OCI-LY7 (cell line): ENCODE results near the gene ZBTB20. TPM values are rescaled to one million over a fixed set of nuclear protein-coding genes. Genes with fewer than 3 reads are reported as not detected.

Experiments used
- BruUV-seq: library from RNA; stranded (reverse); fragments of 400-500 nt; replicated peaks from 2 replicates; lab custom pipeline; 2021; lab: Mats Ljungman, UMichigan
- CTCF ChIA-PET: fragments of 300-600 bp; sonication (Branson Sonifier 250); formaldehyde crosslinking; loops from one replicate; lab custom pipeline; 2022; ENCODE audit warnings: antibody characterized with exemption; ENCODE audit not compliant: unreplicated experiment; lab: Charles Lee
- POLR2A ChIA-PET: fragments of 300-600 bp; sonication (Branson Sonifier 250); formaldehyde crosslinking; loops from one replicate; lab custom pipeline; 2022; ENCODE audit warnings: antibody characterized with exemption; lab: Charles Lee
- DNase-seq: peaks from one replicate; pipeline ENCODE4 v3.0.0-alpha.2; 2015; ENCODE audit warnings: low spot score
- H2AFZ ChIP-seq: fragments of 200-600 bp; sonication (generic), shearing (Covaris generic); 2 replicates; pipeline ENCODE4 v1.6.1; 2014; ENCODE audit warnings: mild to moderate bottlenecking, antibody characterized with exemption, low read length, moderate library complexity
- H3K27ac ChIP-seq: fragments of 200-600 bp; sonication (generic); 2 replicates; pipeline ENCODE4 v1.5.1; 2014; ENCODE audit warnings: mixed run types, low read depth, mild to moderate bottlenecking, moderate library complexity, low read length, inconsistent platforms; ENCODE audit not compliant: poor library complexity, severe bottlenecking
- H3K36me3 ChIP-seq: fragments of 200-600 bp; sonication (generic); 2 replicates; pipeline ENCODE4 v1.6.1; 2014; ENCODE audit warnings: mild to moderate bottlenecking, antibody characterized with exemption, low read length, moderate library complexity, mixed read lengths; ENCODE audit not compliant: insufficient read depth
- H3K4me1 ChIP-seq: fragments of 200-600 bp; sonication (generic); 2 replicates; pipeline ENCODE4 v1.5.1; 2014; ENCODE audit warnings: mild to moderate bottlenecking, low read length; ENCODE audit not compliant: insufficient read depth, poor library complexity, severe bottlenecking
- H3K4me2 ChIP-seq: fragments of 200-600 bp; sonication (generic); 2 replicates; pipeline ENCODE4 v1.6.1; 2014; ENCODE audit warnings: mild to moderate bottlenecking, low read length
- H3K4me3 ChIP-seq: fragments of 200-600 bp; sonication (generic); 2 replicates; pipeline ENCODE4 v1.5.1; 2014; ENCODE audit warnings: mild to moderate bottlenecking, low read depth, low read length; ENCODE audit not compliant: poor library complexity, severe bottlenecking
- H3K79me2 ChIP-seq: fragments of 200-600 bp; sonication (generic); 2 replicates; pipeline ENCODE4 v1.6.1; 2016; ENCODE audit warnings: low read depth, mild to moderate bottlenecking, low read length, moderate library complexity, mixed read lengths; ENCODE audit not compliant: insufficient read depth
- H3K9me2 ChIP-seq: fragments of 200-600 bp; sonication (generic); 2 replicates; pipeline ENCODE4 v1.6.1; 2016; ENCODE audit warnings: mild to moderate bottlenecking, low read length, mixed read lengths; ENCODE audit not compliant: insufficient read depth
- H3K9me3 ChIP-seq: fragments of 200-600 bp; sonication (generic); 2 replicates; pipeline ENCODE4 v1.6.1; 2014; ENCODE audit warnings: mild to moderate bottlenecking, mixed run types, low read length, mixed read lengths
- H4K20me1 ChIP-seq: fragments of 200-600 bp; sonication (generic); 2 replicates; pipeline ENCODE4 v1.6.1; 2014; ENCODE audit warnings: mild to moderate bottlenecking, antibody characterized with exemption, low read length, moderate library complexity, mixed read lengths; ENCODE audit not compliant: insufficient read depth
- CTCF ChIP-seq: fragments of 200-600 bp; sonication (generic); conservative IDR thresholded peaks from 2 replicates; pipeline ENCODE4 v1.5.1; 2014; ENCODE audit warnings: mild to moderate bottlenecking, antibody characterized with exemption, low read length, moderate library complexity, mixed read lengths
- EZH2phosphoT487 ChIP-seq: fragments of 200-600 bp; sonication (generic); IDR thresholded peaks from 2 replicates; pipeline ENCODE4 v1.6.1; 2018; ENCODE audit warnings: low read depth, borderline replicate concordance, mild to moderate bottlenecking, mixed run types, antibody characterized with exemption, low read length, moderate library complexity, mixed read lengths
- intact Hi-C: fragments of 100-400 bp; cut with micrococcal nuclease; formaldehyde crosslinking; loops from one replicate; pipeline ENCODE4 v1.10.0; 2022; ENCODE audit not compliant: unreplicated experiment
- total RNA-seq, 2 experiments: library from RNA; depleted of rRNA in 1 of 2; stranded (reverse); fragments of >200 nt in 1 of 2; shearing (Covaris generic) in 1 of 2; gene quantifications; 2 replicates each; pipeline ENCODE4 v1.2.3, GENCODE V29; 2014 to 2022

Gene ZBTB20
- total RNA-seq, 2 experiments from 2014 or later = 5.5 to 11.8 TPM

DNA sequence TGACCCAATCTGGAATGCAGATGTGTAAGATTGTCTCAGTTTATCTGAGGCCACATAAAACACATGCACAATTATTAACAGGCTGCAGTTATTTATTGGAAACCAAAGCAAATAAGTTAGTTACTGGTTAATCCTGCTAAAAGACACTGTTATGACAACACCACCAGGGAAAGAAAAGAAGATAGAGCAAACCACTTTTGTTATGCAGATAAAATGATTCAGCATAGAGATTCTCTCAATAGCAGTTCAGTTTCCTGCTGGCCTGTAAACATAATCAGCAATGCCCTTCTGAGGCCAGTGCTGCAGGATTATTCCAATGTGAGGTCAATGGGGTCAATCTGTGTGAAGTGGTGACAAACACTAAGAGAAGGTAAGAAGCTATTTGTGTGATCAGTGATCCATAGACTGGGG is 244.4 kb downstream of the ZBTB20 start:
- Histone ChIP-seq H2AFZ (no peak overlapping the region), H3K9me2 (no peaks in the 10 kb centered on the region), H3K4me1 (no peaks in the 10 kb centered on the region), H3K36me3 (no peaks in the 10 kb centered on the region), H3K27ac (no peak overlapping the region), H3K4me3 (no peak overlapping the region), H3K9me3 (no peaks in the 10 kb centered on the region), H3K4me2 (no peak overlapping the region), H4K20me1 (no peaks in the 10 kb centered on the region), H3K79me2 (no peaks in the 10 kb centered on the region)
- BruUV-seq = no TSS peak
- intact Hi-C loops = no loop called here
- DNase-seq = no peak
- TF ChIP-seq CTCF (no peak), EZH2phosphoT487 (no peak)
- ChIA-PET CTCF (no interaction called here), POLR2A (no interaction called here)

GRCh38 chr3:114900908-114901307 is 246.2 kb downstream of the ZBTB20 start:
- Histone ChIP-seq H3K4me2 (no peak overlapping the region), H4K20me1 (no peaks in the 10 kb centered on the region), H3K36me3 (no peaks in the 10 kb centered on the region), H3K27ac (no peak overlapping the region), H3K9me2 (no peaks in the 10 kb centered on the region), H2AFZ (no peak overlapping the region), H3K4me1 (no peaks in the 10 kb centered on the region), H3K9me3 (no peaks in the 10 kb centered on the region), H3K79me2 (no peaks in the 10 kb centered on the region), H3K4me3 (no peak overlapping the region)
- ChIA-PET CTCF (no interaction called here), POLR2A (no interaction called here)
- DNase-seq = no peak
- intact Hi-C loops = no loop called here
- no TSS peak for BruUV-seq
- no peak for TF ChIP-seq EZH2phosphoT487

DNA sequence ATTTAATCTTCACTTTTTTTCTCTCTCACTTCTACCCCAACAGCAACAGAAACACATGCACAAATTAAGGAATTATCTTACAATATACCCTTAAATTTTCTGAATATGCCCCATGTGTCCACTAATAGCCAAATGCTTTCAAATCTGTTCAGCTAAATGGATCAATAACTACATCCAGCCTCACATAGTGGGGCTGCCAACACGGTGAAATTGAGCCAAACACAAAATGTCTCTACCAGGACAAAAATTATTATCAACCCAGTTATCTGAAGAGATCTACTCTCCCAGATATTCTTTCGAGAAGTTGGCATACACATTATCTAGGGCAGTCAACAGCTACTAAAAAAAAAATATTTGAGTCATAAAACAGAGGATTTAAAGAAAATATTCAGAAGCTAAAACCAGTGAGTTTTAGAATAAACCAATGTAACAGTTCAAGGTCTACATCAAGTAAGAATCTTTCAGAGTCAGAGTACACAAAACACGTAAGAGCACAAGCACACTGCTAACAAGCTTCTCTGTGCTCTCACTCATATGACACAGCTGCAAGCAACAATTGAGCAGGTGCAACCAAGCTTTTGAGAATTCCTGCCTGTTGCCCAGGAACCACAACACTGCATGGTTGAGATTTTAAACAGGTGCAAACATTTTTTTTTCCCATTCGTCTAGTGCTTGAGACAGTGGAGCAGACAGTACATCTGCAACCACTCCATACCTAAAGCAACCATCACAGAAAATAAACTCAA is 247.7 kb downstream of the ZBTB20 start:
- no peaks in the 10 kb centered on the region for H3K79me2 ChIP-seq
- no peak overlapping the region for H3K4me2 ChIP-seq
- no peak for DNase-seq
- H4K20me1 ChIP-seq = no peaks in the 10 kb centered on the region
- H3K4me1 ChIP-seq = no peaks in the 10 kb centered on the region
- TF ChIP-seq EZH2phosphoT487 (no peak), CTCF (no peak)
- H3K9me2 ChIP-seq = no peaks in the 10 kb centered on the region
- BruUV-seq = no TSS peak
- no peak overlapping the region for H3K27ac ChIP-seq
- no peak overlapping the region for H3K4me3 ChIP-seq
- ChIA-PET POLR2A (interaction anchor here (0.5 to 1.9 kb wide), 2 partner anchors 10 to 508 kb away, joined by 3 to 4 read pairs; no protein-coding TSS in a partner anchor), CTCF (no interaction called here)
- no peak overlapping the region for H2AFZ ChIP-seq
- no peaks in the 10 kb centered on the region for H3K36me3 ChIP-seq
- intact Hi-C loops = no loop called here
- H3K9me3 ChIP-seq = no peaks in the 10 kb centered on the region
